ENCODE data around the gene NEU2.

The NEU2 gene

DNA sequence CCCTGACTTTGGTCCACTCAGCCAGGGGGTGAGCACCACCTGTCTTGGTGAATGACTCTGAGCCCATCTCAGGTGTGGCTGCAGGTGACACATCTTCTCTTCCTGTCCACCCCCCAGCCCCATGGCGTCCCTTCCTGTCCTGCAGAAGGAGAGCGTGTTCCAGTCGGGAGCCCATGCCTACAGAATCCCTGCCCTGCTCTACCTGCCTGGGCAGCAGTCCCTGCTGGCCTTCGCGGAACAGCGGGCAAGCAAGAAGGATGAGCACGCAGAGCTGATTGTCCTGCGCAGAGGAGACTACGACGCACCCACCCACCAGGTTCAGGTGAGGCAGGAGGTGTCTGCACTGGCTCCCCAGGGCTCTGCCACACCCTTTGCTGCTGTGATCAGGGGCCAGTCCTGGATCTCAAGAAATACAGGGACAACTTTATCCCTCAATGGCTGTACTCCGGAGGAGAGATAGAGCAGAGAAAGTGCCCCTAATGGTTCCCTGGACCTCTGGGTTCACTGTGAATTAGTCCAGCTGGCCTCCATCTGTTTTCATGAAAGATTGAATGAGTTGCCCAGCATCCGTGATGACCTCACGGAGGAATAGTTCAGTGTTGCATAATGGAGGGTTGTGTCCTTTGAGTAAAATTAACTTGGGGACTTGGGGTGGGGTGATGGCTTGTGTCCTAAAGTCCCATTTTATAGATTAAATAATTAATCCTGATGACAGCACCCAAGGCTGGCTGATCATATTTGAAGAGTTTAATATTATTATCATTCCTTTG lies at the start of gene NEU2:
Gene NEU2 (plus strand): TSS at position 122 of the 770 bp plus-strand sequence. CDS start 0 bp downstream, at position 122.
- Histone ChIP-seq H3K4me1 (ENCODE audit: control insufficient read depth, insufficient read depth, low read length) (no peaks in the 10 kb centered on the region), H3K27ac (ENCODE audit: extremely low read depth, low read depth, low read length) (no peak within 1 kb of the TSS), H3K36me3 (ENCODE audit: control insufficient read depth in 2 of 2, insufficient read depth in 1 of 2, low read length in 2 of 2) (no peaks in the 10 kb centered on the region), H3K4me3 (ENCODE audit: low read depth, low read length) (no peak within 1 kb of the TSS), H3K9me3 (ENCODE audit: control insufficient read depth, insufficient read depth, low read depth, low read length) (no peaks in the 10 kb centered on the region)
- no peak for TF ChIP-seq ZNF777 (tag by site-specific recombination; IDR thresholded peaks at IDR 0.05; ENCODE audit: borderline replicate concordance)
- TF ChIP-seq KLF9 (tag by site-specific recombination; IDR thresholded peaks at IDR 0.05; ENCODE audit: low read depth): no peak
- no peak for TF ChIP-seq ZNF624 (tag by site-specific recombination; IDR thresholded peaks at IDR 0.05)
- no peak for TF ChIP-seq GLIS2 (tag by site-specific recombination; IDR thresholded peaks at IDR 0.05)
- TF ChIP-seq, protein P1, sequence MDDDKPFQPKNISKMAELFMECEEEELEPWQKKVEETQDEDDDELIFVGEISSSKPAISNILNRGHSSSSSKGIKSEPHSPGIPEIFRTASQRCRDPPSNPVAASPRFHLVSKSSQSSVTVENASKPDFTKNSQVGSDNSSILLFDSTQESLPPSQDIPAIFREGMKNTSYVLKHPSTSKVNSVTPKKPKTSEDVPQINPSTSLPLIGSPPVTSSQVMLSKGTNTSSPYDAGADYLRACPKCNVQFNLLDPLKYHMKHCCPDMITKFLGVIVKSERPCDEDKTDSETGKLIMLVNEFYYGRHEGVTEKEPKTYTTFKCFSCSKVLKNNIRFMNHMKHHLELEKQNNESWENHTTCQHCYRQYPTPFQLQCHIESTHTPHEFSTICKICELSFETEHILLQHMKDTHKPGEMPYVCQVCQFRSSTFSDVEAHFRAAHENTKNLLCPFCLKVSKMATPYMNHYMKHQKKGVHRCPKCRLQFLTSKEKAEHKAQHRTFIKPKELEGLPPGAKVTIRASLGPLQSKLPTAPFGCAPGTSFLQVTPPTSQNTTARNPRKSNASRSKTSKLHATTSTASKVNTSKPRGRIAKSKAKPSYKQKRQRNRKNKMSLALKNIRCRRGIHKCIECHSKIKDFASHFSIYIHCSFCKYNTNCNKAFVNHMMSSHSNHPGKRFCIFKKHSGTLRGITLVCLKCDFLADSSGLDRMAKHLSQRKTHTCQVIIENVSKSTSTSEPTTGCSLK (tag by site-specific recombination; IDR thresholded peaks at IDR 0.05): no peak
- TF ChIP-seq ZNF549 (tag by site-specific recombination; IDR thresholded peaks at IDR 0.05): no peak
- no peak for TF ChIP-seq MYNN (tag by site-specific recombination; IDR thresholded peaks at IDR 0.05; ENCODE audit: borderline replicate concordance)
- TF ChIP-seq, protein P2, sequence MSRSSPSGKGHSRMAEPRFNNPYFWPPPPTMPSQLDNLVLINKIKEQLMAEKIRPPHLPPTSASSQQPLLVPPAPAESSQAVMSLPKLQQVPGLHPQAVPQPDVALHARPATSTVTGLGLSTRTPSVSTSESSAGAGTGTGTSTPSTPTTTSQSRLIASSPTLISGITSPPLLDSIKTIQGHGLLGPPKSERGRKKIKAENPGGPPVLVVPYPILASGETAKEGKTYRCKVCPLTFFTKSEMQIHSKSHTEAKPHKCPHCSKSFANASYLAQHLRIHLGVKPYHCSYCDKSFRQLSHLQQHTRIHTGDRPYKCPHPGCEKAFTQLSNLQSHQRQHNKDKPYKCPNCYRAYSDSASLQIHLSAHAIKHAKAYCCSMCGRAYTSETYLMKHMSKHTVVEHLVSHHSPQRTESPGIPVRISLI (tag by site-specific recombination; IDR thresholded peaks at IDR 0.05): no peak
- POLR2A ChIA-PET: no interaction called here
- CTCF ChIA-PET: interaction anchor here (0.6 to 4.9 kb wide), 3 partner anchors 21 to 31 kb away, joined by 3 to 33 read pairs (median 8); no protein-coding TSS in a partner anchor

DNA sequence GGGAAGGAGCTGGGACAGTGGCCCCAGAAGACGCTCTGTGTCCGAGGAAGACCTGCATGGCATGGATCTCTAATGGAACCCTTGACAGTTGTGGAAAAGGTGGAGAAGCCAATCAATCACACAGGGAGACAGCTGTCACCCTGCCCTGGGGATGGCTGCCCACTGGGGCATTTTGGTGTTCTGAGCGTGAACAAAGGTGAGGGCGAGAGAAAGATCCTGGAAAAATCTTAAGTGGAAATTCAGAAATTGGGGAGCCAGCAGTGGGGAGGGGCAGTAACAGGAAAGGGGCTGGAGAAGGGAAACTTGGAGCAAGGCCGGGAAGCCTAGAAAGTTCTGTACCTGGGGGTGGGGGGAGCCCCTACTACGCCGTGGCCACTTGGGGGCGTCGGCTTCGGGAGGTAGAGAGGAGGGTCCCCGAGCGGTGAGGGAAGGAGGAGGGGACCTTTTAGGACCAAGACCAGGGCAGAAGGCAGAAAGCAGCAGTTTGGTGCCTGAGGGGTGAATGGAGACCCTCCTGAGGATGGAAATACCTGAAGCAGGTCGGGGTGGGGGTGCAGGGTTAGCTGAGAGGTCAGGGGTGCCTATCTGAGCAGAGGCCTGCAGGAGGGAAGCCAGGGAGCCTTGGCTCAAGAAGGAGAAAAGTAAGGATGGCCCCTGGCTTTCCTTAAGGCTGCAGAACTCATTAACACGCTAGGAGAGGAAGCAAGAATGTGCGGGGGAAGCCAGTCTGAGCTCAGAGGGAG lies 49.4 kb upstream of the NEU2 start:
- Histone ChIP-seq H3K27ac (ENCODE audit: extremely low read depth, low read depth, low read length) (no peak overlapping the region), H3K4me3 (ENCODE audit: low read depth, low read length) (no peak overlapping the region), H3K4me1 (ENCODE audit: control insufficient read depth, insufficient read depth, low read length) (0 out of 2 replicates have a peak, but pooled peaks cover 1% of the 10 kb centered on the region), H3K9me3 (ENCODE audit: control insufficient read depth, insufficient read depth, low read depth, low read length) (no peaks in the 10 kb centered on the region), H3K36me3 (ENCODE audit: control insufficient read depth in 2 of 2, insufficient read depth in 1 of 2, low read length in 2 of 2) (no peaks in the 10 kb centered on the region)
- POLR2A ChIA-PET: no interaction called here
- CTCF ChIA-PET: no interaction called here
- TF ChIP-seq, protein P3, sequence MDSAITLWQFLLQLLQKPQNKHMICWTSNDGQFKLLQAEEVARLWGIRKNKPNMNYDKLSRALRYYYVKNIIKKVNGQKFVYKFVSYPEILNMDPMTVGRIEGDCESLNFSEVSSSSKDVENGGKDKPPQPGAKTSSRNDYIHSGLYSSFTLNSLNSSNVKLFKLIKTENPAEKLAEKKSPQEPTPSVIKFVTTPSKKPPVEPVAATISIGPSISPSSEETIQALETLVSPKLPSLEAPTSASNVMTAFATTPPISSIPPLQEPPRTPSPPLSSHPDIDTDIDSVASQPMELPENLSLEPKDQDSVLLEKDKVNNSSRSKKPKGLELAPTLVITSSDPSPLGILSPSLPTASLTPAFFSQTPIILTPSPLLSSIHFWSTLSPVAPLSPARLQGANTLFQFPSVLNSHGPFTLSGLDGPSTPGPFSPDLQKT (IDR thresholded peaks at IDR 0.05; ENCODE audit: borderline replicate concordance, low read depth, low read length): no peak
- TF ChIP-seq ZNF248 (tag by site-specific recombination; IDR thresholded peaks at IDR 0.05): no peak
- TF ChIP-seq, protein P4, sequence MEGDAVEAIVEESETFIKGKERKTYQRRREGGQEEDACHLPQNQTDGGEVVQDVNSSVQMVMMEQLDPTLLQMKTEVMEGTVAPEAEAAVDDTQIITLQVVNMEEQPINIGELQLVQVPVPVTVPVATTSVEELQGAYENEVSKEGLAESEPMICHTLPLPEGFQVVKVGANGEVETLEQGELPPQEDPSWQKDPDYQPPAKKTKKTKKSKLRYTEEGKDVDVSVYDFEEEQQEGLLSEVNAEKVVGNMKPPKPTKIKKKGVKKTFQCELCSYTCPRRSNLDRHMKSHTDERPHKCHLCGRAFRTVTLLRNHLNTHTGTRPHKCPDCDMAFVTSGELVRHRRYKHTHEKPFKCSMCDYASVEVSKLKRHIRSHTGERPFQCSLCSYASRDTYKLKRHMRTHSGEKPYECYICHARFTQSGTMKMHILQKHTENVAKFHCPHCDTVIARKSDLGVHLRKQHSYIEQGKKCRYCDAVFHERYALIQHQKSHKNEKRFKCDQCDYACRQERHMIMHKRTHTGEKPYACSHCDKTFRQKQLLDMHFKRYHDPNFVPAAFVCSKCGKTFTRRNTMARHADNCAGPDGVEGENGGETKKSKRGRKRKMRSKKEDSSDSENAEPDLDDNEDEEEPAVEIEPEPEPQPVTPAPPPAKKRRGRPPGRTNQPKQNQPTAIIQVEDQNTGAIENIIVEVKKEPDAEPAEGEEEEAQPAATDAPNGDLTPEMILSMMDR (tag by site-specific recombination; IDR thresholded peaks at IDR 0.05): 0 out of 2 replicates have a peak, but pooled peaks have one; percentile 16
- TF ChIP-seq BCL11B (tag by site-specific recombination; IDR thresholded peaks at IDR 0.05; ENCODE audit: low read depth): no peak
- TF ChIP-seq, protein P5, sequence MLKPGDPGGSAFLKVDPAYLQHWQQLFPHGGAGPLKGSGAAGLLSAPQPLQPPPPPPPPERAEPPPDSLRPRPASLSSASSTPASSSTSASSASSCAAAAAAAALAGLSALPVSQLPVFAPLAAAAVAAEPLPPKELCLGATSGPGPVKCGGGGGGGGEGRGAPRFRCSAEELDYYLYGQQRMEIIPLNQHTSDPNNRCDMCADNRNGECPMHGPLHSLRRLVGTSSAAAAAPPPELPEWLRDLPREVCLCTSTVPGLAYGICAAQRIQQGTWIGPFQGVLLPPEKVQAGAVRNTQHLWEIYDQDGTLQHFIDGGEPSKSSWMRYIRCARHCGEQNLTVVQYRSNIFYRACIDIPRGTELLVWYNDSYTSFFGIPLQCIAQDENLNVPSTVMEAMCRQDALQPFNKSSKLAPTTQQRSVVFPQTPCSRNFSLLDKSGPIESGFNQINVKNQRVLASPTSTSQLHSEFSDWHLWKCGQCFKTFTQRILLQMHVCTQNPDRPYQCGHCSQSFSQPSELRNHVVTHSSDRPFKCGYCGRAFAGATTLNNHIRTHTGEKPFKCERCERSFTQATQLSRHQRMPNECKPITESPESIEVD (tag by site-specific recombination; IDR thresholded peaks at IDR 0.05): no peak
- TF ChIP-seq ZNF175 (tag by site-specific recombination; IDR thresholded peaks at IDR 0.05): no peak
- no peak for TF ChIP-seq SALL2 (tag by site-specific recombination; IDR thresholded peaks at IDR 0.05; ENCODE audit: borderline replicate concordance)
- no peak for TF ChIP-seq ZNF214 (tag by site-specific recombination; IDR thresholded peaks at IDR 0.05; ENCODE audit: borderline replicate concordance)
